ENCODE results near the gene B3GNT8. TPM values are rescaled to one million over a fixed set of nuclear protein-coding genes. Genes with fewer than 3 reads are reported as not detected.
A peak's percentile ranks its signal among the peaks of the same experiment; 100 is the strongest.

The B3GNT8 gene
- total and polyA plus RNA-seq, 2 of the 8 experiments (the other 6 are each of a cell fraction or from before 2014, with no cell fraction given) = 0.67 to 0.86 TPM

DNA sequence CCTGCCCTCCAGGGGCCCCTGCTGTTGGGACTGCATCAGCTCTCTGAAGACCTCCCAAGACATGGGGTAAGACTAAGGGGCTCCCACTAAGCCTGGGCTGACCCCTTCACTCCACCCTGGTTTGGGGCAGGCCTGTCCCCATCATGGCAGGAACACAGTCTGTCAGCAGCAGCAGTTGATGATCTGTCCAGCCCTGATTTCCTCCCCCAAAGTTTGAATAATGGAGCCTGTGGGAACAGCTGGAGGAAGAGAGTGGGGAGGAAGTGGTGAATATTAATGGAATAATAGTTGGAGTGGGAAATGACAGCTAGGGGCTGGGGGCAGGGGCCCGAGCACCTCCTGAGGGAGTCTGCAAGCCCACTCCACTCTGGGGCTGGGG is 1.3 kb upstream of the B3GNT8 start:
- H3K9ac ChIP-seq (replicated peaks in 1 of 4; ENCODE audit: extremely low read depth in 1 of 4, low read depth in 3 of 4, low read length in 3 of 4) = no peak overlapping the region
- TF ChIP-seq POLR2A (IDR thresholded peaks at IDR 0.05; ENCODE audit: control extremely low read depth in 1 of 2, low read depth in 2 of 2, low read length in 2 of 2) (0 out of 3 replicates have a peak, but pooled peaks of 1 of the 2 experiments have one; percentile 4), GABPA (IDR thresholded peaks at IDR 0.05; ENCODE audit: borderline replicate concordance, insufficient read depth, low read length) (no peak)
- TF ChIP-seq, protein P1, sequence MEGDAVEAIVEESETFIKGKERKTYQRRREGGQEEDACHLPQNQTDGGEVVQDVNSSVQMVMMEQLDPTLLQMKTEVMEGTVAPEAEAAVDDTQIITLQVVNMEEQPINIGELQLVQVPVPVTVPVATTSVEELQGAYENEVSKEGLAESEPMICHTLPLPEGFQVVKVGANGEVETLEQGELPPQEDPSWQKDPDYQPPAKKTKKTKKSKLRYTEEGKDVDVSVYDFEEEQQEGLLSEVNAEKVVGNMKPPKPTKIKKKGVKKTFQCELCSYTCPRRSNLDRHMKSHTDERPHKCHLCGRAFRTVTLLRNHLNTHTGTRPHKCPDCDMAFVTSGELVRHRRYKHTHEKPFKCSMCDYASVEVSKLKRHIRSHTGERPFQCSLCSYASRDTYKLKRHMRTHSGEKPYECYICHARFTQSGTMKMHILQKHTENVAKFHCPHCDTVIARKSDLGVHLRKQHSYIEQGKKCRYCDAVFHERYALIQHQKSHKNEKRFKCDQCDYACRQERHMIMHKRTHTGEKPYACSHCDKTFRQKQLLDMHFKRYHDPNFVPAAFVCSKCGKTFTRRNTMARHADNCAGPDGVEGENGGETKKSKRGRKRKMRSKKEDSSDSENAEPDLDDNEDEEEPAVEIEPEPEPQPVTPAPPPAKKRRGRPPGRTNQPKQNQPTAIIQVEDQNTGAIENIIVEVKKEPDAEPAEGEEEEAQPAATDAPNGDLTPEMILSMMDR (IDR thresholded peaks at IDR 0.05; ENCODE audit: control extremely low read depth in 1 of 3, insufficient read depth in 1 of 3, low read depth in 1 of 3, low read length in 3 of 3) = peak in 1 of 3 experiments; percentile 14; a peak in 1 of 4 replicates
- H3K79me2 ChIP-seq (ENCODE audit: control insufficient read depth in 1 of 2, insufficient read depth in 2 of 2, low read length in 2 of 2) = no peaks in the 10 kb centered on the region
- no peak overlapping the region for H4K5ac ChIP-seq (ENCODE audit: insufficient read length, low read depth, low read length)
- FAIRE-seq = no peak
- no peaks in the 10 kb centered on the region for H3K79me1 ChIP-seq (ENCODE audit: low read depth, low read length)
- H2BK15ac ChIP-seq (ENCODE audit: low read length) = no peak overlapping the region
- H3K27ac ChIP-seq (ENCODE audit: low read depth, low read length) = no peak overlapping the region
- H3K36me3 ChIP-seq (ENCODE audit: control insufficient read depth in 2 of 4, insufficient read depth in 4 of 4, low read length in 3 of 4) = peaks cover 9 to 20% (median 17%) of the 10 kb centered on the region in 4 experiments; a peak in 7 of 8 replicates
- 100% methylated on average over 1 of the region's 1 CpG; no CpG with 5 or more reads in 1 of the 2 experiments for WGBS, 2 experiments (ENCODE audit: extremely low coverage in 1 of 2, insufficient coverage in 1 of 2, insufficient read length in 1 of 2, insufficient replicate concordance in 2 of 2, low coverage in 1 of 2, low lambda C conversion rate in 2 of 2, missing lambda C conversion rate in 1 of 2)
- no peak overlapping the region for H2BK120ac ChIP-seq (replicated peaks; ENCODE audit: low read depth, low read length)
- no peak overlapping the region for H2AFZ ChIP-seq (ENCODE audit: low read length)
- H2BK5ac ChIP-seq (ENCODE audit: low read depth, low read length) = peak overlapping the region; percentile 56; the same call in 1 of the 2 replicates
- H3K4ac ChIP-seq (replicated peaks; ENCODE audit: insufficient read length, low read depth, low read length) = no peak overlapping the region
- peak overlapping the region; percentile 35 to 77 (median 54); a peak in 5 of 8 replicates for H3K4me3 ChIP-seq (ENCODE audit: extremely low read depth in 1 of 4, insufficient read depth in 2 of 4, low read depth in 3 of 4, low read length in 4 of 4)
- DNase-seq (ENCODE audit: low read depth in 1 of 2, low spot score in 2 of 2) = no peak
- no peaks in the 10 kb centered on the region for H3K27me3 ChIP-seq (replicated peaks in 1 of 4; ENCODE audit: control insufficient read depth in 3 of 4, extremely low read depth in 1 of 4, insufficient read depth in 3 of 4, low read length in 3 of 4)
- H4K20me1 ChIP-seq (replicated peaks in 1 of 2; ENCODE audit: control insufficient read depth in 1 of 2, insufficient read depth in 2 of 2, low read length in 2 of 2) = peaks cover 0 to 14% of the 10 kb centered on the region in 2 experiments
- ChIA-PET POLR2A (ENCODE audit: partially characterized antibody) (interaction anchor here (0.6 to 5.1 kb wide), 8 partner anchors 10 to 444 kb away, joined by 3 to 87 read pairs (median 4); partner anchors contain the start of genes B9D2 and DMAC2), CTCF (ENCODE audit: partially characterized antibody) (interaction anchor here (0.8 to 3.8 kb wide), 7 partner anchors 11 to 135 kb away, joined by 3 to 34 read pairs (median 5); partner anchors contain the start of gene DMAC2)
- H4K91ac ChIP-seq (replicated peaks; ENCODE audit: insufficient read length, low read length) = no peak overlapping the region
- H3K23ac ChIP-seq (ENCODE audit: insufficient read length) = no peak overlapping the region
- no peak overlapping the region for H2AK5ac ChIP-seq (ENCODE audit: low read depth, low read length)
- H3K9me3 ChIP-seq (ENCODE audit: insufficient read depth in 2 of 2, low read depth in 1 of 2, low read length in 1 of 2) = no peaks in the 10 kb centered on the region
- peak overlapping the region; percentile 84 to 96 for H3K4me2 ChIP-seq (ENCODE audit: insufficient read depth in 1 of 2, low read depth in 2 of 2, low read length in 2 of 2)
- H4K8ac ChIP-seq (ENCODE audit: extremely low read depth, insufficient read depth, low read length) = no peak overlapping the region
- no peak overlapping the region for H2BK12ac ChIP-seq (ENCODE audit: low read depth, low read length)
- peaks cover 0 to 18% (median 4%) of the 10 kb centered on the region in 4 experiments; a peak in 5 of 7 replicates for H3K4me1 ChIP-seq (replicated peaks in 1 of 4; ENCODE audit: control insufficient read depth in 3 of 4, insufficient read depth in 4 of 4, low read length in 3 of 4)
- no peak overlapping the region for H3K14ac ChIP-seq (ENCODE audit: insufficient read length)
- H3K56ac ChIP-seq (replicated peaks; ENCODE audit: insufficient read length, low read depth, low read length) = no peak overlapping the region
- H3K18ac ChIP-seq (ENCODE audit: extremely low read depth, low read length) = peak overlapping the region; percentile 32
- H2BK20ac ChIP-seq (ENCODE audit: low read length) = no peak overlapping the region
- peaks cover 13% of the 10 kb centered on the region for H3K23me2 ChIP-seq (ENCODE audit: low read depth, low read length)

Measured in H1 (cell line).